Keratinocyte (primary cell): ENCODE data around the gene CYP27B1. TPM values are rescaled to one million over a fixed set of nuclear protein-coding genes. Genes with fewer than 3 reads are reported as not detected.

Experiments
- DNase-seq: peaks from one replicate; pipeline ENCODE4 v3.0.0-alpha.2; 2011; ENCODE audit warnings: low read depth, missing footprints, low spot score
- FAIRE-seq: peaks from 2 replicates; lab custom pipeline; 2011; peaks lifted over from hg19 to GRCh38; lab: Jason Lieb, UNC
- H2AFZ ChIP-seq: 2 replicates; pipeline ENCODE4 v1.6.0; 2012; ENCODE audit warnings: low read length, control low read depth, inconsistent platforms; ENCODE audit not compliant: control insufficient read depth
- H3K27ac ChIP-seq: 2 replicates; pipeline ENCODE4 v1.5.1; 2011; ENCODE audit warnings: low read length; ENCODE audit not compliant: control insufficient read depth, insufficient read depth
- H3K27me3 ChIP-seq: 3 replicates; pipeline ENCODE4 v1.6.0; 2011; ENCODE audit warnings: low read length; ENCODE audit not compliant: control insufficient read depth, insufficient read depth; ENCODE audit errors: extremely low read depth
- H3K36me3 ChIP-seq, 2 experiments: 2 replicates in 1 of 2; 3 replicates in 1 of 2; pipeline ENCODE4 v1.5.1; 2011; ENCODE audit warnings: low read length in 2 of 2, mild to moderate bottlenecking in 1 of 2; ENCODE audit not compliant: control insufficient read depth in 2 of 2, insufficient read depth in 2 of 2; ENCODE audit errors: extremely low read depth in 1 of 2
- H3K4me1 ChIP-seq: 3 replicates; pipeline ENCODE4 v1.5.1; 2011; ENCODE audit warnings: low read length; ENCODE audit not compliant: control insufficient read depth, insufficient read depth; ENCODE audit errors: extremely low read depth
- H3K4me2 ChIP-seq: 3 replicates; pipeline ENCODE4 v1.6.0; 2011; ENCODE audit warnings: low read depth, low read length; ENCODE audit not compliant: control insufficient read depth, insufficient read depth; ENCODE audit errors: extremely low read depth
- H3K4me3 ChIP-seq, 3 experiments: fragments of 200-600 bp in 1 of 3; sonication (generic) in 1 of 3; 2 replicates in 2 of 3; 3 replicates in 1 of 3; pipeline ENCODE4 v1.5.1; 2011 to 2016; ENCODE audit warnings: low read length in 3 of 3, mild to moderate bottlenecking in 3 of 3, control low read depth in 2 of 3, inconsistent platforms in 1 of 3, low read depth in 1 of 3, mixed read lengths in 1 of 3, mixed run types in 1 of 3, moderate library complexity in 1 of 3; ENCODE audit not compliant: control insufficient read depth in 2 of 3, insufficient read depth in 2 of 3; ENCODE audit errors: extremely low read depth in 1 of 3
- H3K79me2 ChIP-seq: 2 replicates; pipeline ENCODE4 v1.6.0; 2012; ENCODE audit warnings: low read length; ENCODE audit not compliant: control insufficient read depth, insufficient read depth
- H3K9ac ChIP-seq: 3 replicates; pipeline ENCODE4 v1.6.0; 2011; ENCODE audit warnings: low read length; ENCODE audit not compliant: control insufficient read depth, insufficient read depth; ENCODE audit errors: extremely low read depth
- H3K9me1 ChIP-seq: 3 replicates; pipeline ENCODE4 v1.6.0; 2011; ENCODE audit warnings: low read length; ENCODE audit not compliant: control insufficient read depth, insufficient read depth; ENCODE audit errors: extremely low read depth
- H3K9me3 ChIP-seq: 2 replicates; pipeline ENCODE4 v1.5.1; 2012; ENCODE audit warnings: low read depth, low read length; ENCODE audit not compliant: control insufficient read depth
- H4K20me1 ChIP-seq: 3 replicates; pipeline ENCODE4 v1.6.0; 2011; ENCODE audit warnings: low read length; ENCODE audit not compliant: control insufficient read depth, insufficient read depth; ENCODE audit errors: extremely low read depth
- CTCF ChIP-seq, 3 experiments: IDR thresholded peaks in 1 of 3; conservative IDR thresholded peaks in 1 of 3; optimal IDR thresholded peaks in 1 of 3; 2 replicates in 2 of 3; 3 replicates in 1 of 3; pipeline versions ENCODE3 to v1.5.1; 2011; ENCODE audit warnings: low read length in 3 of 3, mild to moderate bottlenecking in 3 of 3, moderate library complexity in 2 of 3, control low read depth in 1 of 3, inconsistent platforms in 1 of 3; ENCODE audit not compliant: insufficient read depth in 2 of 3; ENCODE audit errors: extremely low read depth in 1 of 3
- EZH2 ChIP-seq: IDR thresholded peaks from one replicate; pipeline ENCODE4 v1.6.1; 2012; ENCODE audit warnings: inconsistent platforms, mild to moderate bottlenecking, low read length, moderate library complexity
- dilution Hi-C: fragments of 300-500 bp; cut with MboI; formaldehyde crosslinking; loops from one replicate; pipeline ENCODE4 v1.7.0; 2020; ENCODE audit warnings: low sequenced_read_pairs; ENCODE audit not compliant: extremely low pct_ligation_motif_present
- polyA plus RNA-seq, 5 experiments: library from polyadenylated mRNA; depleted of rRNA in 3 of 5; stranded (reverse) in 3 of 5; stranded (forward) in 1 of 5; unstranded in 1 of 5; fragments of >200 nt; gene quantifications; 1 replicate in 1 of 5; 2 replicates in 3 of 5; 3 replicates in 1 of 5; pipeline versions ENCODE4 v1.2.1 to v1.2.3, GENCODE V29; 2011 to 2012; ENCODE audit warnings: missing spikeins in 2 of 5, low read depth in 1 of 5, low replicate concordance in 1 of 5

Gene CYP27B1
- polyA plus RNA-seq, 1 donor (not counting 4 experiments of a cell fraction or from before 2014, with no cell fraction given) = 33.6 TPM

- no peak for DNase-seq
- Histone ChIP-seq H3K4me1 (peaks cover 4% of the 10 kb centered on the region), H3K9ac (peak overlapping the region; percentile 86), H3K79me2 (no peaks in the 10 kb centered on the region), H2AFZ (peak overlapping the region; percentile 98), H3K4me2 (peak overlapping the region; percentile 88), H3K27ac (no peak overlapping the region), H3K4me3 (peak overlapping the region; percentile 87 to 94 (median 92)), H3K9me1 (no peaks in the 10 kb centered on the region), H3K36me3 (peaks cover 0 to 3% of the 10 kb centered on the region in 2 experiments), H3K27me3 (no peaks in the 10 kb centered on the region), H3K9me3 (no peaks in the 10 kb centered on the region), H4K20me1 (no peaks in the 10 kb centered on the region)
- dilution Hi-C loops = loop anchor here (25.0 kb wide), 1 partner anchor 140 kb away; the partner anchor contains the start of gene PIP4K2C
- no peak for FAIRE-seq
- peak; percentile 21 to 59 (median 49) for TF ChIP-seq CTCF (optimal IDR thresholded peaks at IDR 0.05 in 1 of 3, IDR thresholded peaks at IDR 0.05 in 1 of 3, conservative IDR thresholded peaks at IDR 0.05 in 1 of 3; ENCODE audit: extremely low read depth in 1 of 3, insufficient read depth in 2 of 3, low read length in 3 of 3)
- TF ChIP-seq EZH2 = no peak
Measured at GRCh38 chr12:57726884-57727757, 39.8 kb downstream of the CYP27B1 start.

- dilution Hi-C loops = loop anchor here (25.0 kb wide), 1 partner anchor 139 kb away; the partner anchor contains the start of gene PIP4K2C
- peak; percentile 74 for FAIRE-seq
Measured at GRCh38 chr12:57726151-57726883, 40.6 kb downstream of the CYP27B1 start.

More at GRCh38 chr12:57726151-57726883, 40.6 kb downstream of the CYP27B1 start:
- Histone ChIP-seq H3K9me3 (no peaks in the 10 kb centered on the region), H3K4me2 (peak overlapping the region; percentile 88), H2AFZ (peak overlapping the region; percentile 98), H3K27me3 (no peaks in the 10 kb centered on the region), H3K36me3 (peaks cover 0 to 4% of the 10 kb centered on the region in 2 experiments), H3K9me1 (no peaks in the 10 kb centered on the region), H3K79me2 (no peaks in the 10 kb centered on the region), H3K9ac (peak overlapping the region; percentile 86), H3K27ac (peak overlapping the region; percentile 56), H3K4me1 (peaks cover 4% of the 10 kb centered on the region), H3K4me3 (peak overlapping the region; percentile 87 to 94 (median 92)), H4K20me1 (no peaks in the 10 kb centered on the region)
- DNase-seq = peak; percentile 38
- TF ChIP-seq EZH2 = no peak
- TF ChIP-seq CTCF (optimal IDR thresholded peaks at IDR 0.05 in 1 of 3, IDR thresholded peaks at IDR 0.05 in 1 of 3, conservative IDR thresholded peaks at IDR 0.05 in 1 of 3; ENCODE audit: extremely low read depth in 1 of 3, insufficient read depth in 2 of 3, low read length in 3 of 3) = peak; percentile 71 to 94 (median 81)
